ENCODE measurements around the gene IFITM10.

- no peak for TF ChIP-seq EZH2 (IDR thresholded peaks at IDR 0.05; ENCODE audit: borderline replicate concordance, insufficient read depth, low read depth, low read length, poor library complexity, severe bottlenecking)
- TF ChIP-seq CTCF (IDR thresholded peaks at IDR 0.05) = no peak
Measured at GRCh38 chr11:1734641-1735081, 15.7 kb downstream of the IFITM10 start.

Data from B cell (primary cell).